Stimulated activated CD8-positive, alpha-beta memory T cell treated with anti-CD3 and anti-CD28 coated beads, Interleukin-4, amount 100 ng/mL, for 4 hours (primary cell): ENCODE results near the gene PARP8.
"Not testable (repeated sequence)": the region's sequence is repeated elsewhere in the genome, so short reads cannot be mapped to it uniquely, and the experiment has no call there.

Experiments
- DNase-seq, 2 donors: peaks; one replicate each; pipeline ENCODE4 v3.0.0-alpha.2; 2020; ENCODE audit warnings: low read depth in 2 of 2, low spot score in 1 of 2

Gene PARP8, protein sequence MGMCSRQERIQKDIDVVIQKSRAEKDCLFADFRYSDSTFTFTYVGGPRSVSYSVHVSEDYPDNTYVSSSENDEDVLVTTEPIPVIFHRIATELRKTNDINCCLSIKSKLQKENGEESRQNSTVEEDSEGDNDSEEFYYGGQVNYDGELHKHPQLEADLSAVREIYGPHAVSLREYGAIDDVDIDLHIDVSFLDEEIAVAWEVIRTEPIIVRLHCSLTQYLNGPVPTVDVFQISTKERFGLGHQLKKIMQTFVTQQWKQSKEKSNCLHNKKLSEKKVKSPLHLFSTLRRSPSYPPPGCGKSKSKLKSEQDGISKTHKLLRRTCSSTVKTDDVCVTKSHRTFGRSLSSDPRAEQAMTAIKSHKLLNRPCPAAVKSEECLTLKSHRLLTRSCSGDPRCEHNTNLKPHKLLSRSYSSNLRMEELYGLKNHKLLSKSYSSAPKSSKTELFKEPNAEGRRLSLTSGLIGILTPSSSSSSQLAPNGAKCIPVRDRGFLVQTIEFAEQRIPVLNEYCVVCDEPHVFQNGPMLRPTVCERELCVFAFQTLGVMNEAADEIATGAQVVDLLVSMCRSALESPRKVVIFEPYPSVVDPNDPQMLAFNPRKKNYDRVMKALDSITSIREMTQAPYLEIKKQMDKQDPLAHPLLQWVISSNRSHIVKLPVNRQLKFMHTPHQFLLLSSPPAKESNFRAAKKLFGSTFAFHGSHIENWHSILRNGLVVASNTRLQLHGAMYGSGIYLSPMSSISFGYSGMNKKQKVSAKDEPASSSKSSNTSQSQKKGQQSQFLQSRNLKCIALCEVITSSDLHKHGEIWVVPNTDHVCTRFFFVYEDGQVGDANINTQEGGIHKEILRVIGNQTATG

DNA sequence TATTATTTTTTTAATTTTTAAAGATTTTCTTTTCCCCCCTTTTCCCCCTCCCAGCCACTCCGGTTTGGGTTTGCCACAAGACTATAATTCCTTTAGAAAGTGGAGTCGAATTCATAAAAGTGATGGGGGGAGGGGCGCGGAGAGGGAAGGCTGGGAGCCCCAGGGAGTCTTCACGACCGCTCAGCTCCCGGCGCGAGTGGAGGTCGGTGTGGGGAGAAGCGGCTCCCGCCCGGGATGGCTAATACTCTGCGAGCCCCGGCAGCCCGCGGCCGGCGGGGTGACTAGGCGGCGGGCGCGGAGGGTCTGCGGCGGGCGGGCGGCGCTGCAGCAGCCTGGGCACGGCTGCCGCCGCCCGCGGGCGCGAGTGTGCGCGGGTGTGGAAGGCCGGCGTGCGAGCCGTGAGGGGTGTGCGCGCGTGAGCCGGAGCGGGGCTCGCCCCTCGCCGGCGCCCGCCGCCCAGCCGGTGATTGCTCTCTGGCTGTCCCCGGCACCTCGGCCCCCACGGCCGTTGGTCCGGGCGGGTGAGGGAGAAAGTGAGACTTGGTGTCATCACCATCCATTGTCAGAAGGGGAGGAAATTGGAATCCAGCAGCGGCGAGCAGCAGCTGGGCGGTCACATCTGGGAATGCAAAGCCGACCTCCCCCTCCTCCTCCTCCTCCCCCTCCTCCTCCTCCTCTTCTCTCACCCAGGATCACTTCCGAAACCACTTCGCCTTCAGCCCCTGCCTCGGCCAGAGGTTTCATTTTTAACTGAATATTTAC lies at the start of gene PARP8:
TSS of gene PARP8 (plus strand) at position 377 of the 762 bp plus-strand sequence. CDS start 459 bp downstream, outside the sequence.
- no peak for DNase-seq

DNA sequence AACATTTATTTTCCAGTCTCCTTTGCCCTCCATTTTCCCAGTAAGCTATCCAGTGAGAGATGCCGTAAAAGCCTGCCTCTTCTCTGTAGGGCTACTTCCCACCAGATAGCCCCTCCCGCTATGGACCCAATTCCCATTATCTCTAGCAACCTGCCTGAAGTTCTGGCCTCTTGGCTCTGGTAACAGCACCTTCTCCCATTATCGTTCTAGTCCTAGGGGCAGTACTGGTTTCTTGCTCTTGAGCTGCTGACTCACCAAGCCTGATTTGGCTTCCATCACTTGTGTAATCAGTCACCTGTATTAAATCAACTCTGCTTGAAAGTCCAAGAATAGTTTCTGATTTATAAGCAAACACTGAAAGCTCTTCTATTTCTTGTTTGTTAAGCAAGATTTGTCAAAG lies 42.8 kb upstream of the PARP8 start:
- DNase-seq = no peak

DNA sequence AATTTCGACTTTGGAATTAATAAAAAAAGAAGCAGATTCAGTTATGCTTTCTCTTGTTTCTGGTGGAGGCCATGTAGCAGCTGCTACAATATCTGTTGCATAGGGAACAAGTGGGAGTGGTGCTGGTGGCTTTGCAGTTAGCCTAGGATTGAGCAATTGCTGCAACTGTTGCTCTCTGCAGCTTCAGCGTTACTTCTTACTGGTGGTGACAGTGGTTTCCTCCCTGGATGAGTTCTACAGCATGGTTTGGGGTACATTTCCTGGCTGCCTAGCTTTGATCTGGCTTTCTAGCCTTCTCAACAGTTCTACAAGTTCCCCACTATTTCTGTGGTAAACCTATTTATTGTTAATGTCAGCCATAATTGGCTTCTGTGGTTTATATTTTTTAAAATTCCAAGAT lies 31.6 kb upstream of the PARP8 start:
- DNase-seq = peak in 1 of 2 donors; percentile 11

DNA sequence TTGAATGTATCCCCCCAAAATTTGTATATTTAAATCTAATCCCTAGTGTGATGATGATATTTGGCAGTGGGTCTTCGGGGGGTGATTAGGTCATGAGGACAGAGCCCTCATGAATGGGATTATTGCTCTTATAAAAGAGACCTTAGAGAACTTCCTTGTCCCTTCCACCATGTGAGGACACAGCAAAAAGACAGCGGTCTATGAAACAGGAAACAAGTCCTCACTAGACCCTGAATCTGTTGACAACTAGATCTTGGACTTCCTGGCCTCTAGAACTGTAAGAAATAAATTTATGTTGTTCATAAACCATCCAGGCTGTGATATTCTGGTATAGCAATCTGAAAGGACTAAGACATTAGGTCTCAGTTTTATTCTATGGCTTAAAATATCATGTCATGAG lies 28.9 kb upstream of the PARP8 start:
- DNase-seq = not testable (repeated sequence)

DNA sequence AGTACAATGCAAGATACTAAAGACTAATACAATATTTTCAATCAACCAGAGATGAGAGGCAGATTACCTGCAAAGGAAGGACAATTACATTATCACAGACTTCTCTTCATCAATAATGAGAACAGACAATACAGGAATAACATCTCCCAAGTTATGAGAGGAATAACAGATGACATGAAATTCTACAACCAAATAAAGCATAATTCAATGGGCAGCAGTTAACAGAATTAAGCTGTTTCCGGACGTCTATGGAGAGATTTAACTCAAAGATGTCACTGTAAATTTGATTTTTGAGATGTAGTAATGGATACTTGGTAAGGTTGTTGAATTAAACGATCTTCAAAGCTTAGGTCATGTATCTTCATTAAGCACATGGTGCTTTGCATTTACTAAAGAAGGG lies 19.8 kb upstream of the PARP8 start:
- no peak for DNase-seq

DNA sequence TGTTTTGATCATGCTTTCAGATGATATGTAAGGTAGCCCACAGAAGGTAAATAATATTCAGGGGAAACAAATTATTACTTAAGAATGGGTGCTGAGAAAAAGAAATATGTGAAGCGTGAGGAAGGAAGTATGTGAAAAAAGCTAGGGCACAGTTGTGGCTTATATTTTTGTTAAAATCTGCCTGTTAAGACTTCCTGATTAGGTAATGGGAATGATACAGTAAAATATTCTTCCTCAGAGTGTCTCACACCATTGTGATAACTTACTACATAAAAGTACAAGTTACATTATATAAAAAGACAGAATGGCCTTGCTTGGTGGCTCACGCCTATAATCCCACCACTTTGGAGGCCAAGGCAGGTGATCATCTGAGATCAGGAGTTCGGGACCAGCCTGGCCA lies 18.7 kb upstream of the PARP8 start:
- no peak for DNase-seq

DNA sequence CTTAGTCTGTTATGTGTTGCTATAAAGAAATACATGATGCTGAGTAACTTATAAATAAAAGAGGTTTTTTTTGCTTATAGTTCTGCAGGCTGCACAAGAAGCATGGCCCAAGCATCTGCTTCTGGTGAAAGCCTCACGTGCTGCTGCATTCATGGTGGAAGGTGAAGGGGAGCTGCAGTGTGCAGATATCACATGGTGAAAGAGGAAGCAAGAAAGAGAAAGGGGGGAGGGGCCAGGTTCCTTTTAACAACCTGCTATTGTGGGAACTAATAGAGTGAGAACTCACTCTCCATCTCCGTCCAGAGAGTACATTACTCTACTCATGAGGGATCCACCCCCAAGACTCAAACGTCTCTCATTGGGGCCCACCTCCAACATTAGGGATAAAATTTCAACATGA lies 12.5 kb upstream of the PARP8 start:
- no peak for DNase-seq

DNA sequence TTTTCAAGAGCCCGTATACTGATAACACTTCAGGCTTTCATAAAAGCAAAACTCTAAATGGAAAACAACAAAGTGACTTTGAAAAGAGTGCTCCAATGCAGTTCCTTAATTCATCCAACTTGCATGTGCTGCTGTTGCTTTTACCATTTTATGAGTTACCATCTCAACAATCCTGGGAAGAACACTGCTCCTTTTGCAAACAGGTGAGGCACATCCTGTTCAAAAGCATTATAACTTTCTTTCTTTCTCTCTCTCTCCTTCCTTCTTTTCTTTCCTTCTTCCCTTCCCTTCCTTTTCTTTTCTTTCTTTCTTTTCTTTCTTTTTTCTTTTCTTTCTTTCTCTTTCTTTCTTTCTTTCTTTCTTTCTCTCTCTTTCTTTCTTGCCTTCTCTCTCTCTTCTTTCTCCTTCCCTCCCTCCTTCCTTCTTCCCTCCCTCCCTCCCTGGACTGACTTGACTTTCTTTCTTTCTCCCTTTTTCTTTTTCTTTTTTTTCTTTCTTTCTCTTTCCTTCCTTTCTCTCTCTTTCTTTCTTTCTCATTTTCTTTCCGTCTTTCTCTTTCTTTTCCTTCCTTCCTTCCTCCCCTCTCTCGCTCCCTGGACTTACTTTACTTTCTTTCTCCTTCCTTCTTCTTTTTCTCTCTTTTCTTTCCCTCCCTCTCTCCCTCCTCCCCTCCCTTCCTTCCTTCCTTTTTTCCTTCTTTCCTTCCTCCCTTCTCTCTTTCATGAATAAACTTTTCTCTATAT lies 11.2 kb upstream of the PARP8 start:
- DNase-seq = no peak

DNA sequence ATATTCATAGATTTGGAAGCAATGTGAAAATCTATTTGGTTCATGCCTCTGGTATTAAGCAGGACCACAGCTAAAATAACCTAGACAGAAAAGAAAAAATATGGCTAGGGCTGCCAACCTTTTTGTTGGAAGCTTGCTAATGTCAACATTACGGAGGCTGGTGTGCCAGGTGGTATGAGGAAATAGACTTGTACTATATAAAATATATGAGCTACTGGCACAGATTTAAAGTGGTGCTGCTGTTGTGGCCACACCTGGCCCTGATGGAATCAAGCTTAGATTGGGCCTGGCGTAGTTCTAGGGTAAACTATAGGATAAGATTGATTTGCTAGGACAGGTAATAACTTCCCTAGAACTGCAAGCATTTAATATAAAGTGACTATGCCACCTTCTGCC lies 10.6 kb upstream of the PARP8 start:
- no peak for DNase-seq

DNA sequence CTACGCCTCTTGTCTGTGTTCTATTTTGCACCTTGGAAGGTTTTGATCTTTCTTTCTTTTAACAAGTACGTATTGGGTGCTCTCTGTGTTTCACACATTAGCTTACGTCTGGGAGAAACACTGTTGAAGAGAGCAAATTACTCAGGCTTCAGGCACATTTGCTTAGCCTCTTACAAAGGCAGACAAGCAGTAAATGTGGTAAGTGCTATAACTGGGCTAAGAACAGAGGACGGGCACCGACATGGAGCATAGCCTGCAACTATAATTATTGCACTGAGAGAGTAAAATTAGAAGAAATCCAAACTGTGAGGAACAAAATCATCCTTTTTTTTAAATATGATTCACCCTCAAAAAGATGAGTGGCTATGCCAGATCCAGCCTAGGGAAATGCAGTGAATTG lies 9.4 kb upstream of the PARP8 start:
- no peak for DNase-seq

DNA sequence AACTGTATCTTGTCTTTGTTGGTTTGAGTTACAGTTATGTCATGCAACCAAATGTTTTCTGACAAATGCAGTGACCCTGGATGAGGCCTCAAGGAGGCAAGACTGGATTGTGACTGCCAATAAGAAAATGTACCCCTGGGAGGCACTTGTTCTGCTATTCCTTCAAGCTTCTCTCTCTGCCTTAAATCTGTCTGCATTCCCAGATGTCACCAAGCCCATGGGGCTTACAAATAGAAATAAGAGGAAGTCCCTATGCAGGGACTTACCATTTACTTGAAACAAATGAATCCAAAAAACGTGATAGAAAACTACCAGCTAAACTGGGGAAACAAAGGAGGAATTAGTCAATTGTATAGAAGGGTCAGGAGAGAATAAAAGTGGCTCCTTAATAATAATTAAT lies 8.2 kb upstream of the PARP8 start:
- no peak for DNase-seq

DNA sequence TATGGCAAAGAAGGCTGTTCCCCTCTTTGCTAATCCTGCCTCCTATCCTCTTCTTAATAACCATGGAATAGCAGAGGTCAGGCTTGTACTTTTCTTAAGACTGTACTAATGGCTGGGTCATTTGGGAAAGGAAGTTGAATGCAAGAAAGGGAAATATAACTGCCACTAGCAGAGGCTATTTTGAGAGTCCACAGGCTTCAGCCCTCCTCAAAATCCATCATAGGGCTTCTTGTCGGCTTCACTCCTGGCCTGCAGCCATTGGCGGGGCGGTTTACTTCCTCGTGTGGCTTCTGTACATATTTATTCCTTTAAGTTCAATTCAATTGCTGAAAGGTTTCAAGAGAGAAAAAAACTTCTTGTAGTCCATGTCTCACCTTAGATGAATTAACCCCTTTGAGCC lies 2.8 kb upstream of the PARP8 start:
- DNase-seq = no peak

DNA sequence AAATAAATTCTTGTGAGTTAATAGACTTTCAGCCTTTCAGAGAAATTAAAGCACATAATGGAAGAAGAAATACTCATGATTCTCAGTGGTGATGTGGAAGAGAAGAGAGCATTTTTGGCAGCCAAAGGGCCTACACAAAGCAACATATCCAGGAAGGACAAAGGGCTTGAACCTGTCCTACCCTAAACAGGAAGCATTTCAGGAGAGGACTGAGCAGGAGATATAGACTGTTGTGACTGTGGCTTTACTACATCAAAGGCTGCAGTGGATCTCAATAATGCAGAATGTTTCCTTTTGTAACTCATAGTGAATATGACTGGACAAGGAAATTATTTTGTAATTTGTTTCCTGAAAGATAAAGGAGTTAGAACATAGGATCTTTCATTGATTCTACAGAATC lies 1.3 kb upstream of the PARP8 start:
- no peak for DNase-seq

DNA sequence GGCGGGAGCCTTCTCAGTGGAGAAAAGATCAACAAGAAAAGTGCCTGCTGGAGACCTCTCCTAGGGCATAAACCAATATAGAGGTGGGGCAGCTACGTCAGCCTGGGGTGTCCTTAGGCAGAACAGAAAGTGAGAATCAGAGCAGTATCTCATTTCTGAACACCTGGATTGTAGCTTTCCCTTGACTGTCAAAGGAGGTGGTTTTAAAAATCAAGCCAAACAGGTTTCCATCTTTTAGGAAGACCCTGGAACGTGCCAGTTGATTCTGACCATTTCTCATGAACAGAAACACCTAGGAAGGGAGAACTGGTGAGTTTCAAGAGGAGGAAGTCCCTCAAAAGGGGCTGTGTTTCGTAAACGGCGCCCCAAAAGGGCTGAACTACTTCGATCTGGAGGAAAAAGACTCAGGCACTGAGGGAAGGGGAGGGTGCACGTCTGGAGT lies 655 bp upstream of the PARP8 start:
- not testable (repeated sequence) for DNase-seq

DNA sequence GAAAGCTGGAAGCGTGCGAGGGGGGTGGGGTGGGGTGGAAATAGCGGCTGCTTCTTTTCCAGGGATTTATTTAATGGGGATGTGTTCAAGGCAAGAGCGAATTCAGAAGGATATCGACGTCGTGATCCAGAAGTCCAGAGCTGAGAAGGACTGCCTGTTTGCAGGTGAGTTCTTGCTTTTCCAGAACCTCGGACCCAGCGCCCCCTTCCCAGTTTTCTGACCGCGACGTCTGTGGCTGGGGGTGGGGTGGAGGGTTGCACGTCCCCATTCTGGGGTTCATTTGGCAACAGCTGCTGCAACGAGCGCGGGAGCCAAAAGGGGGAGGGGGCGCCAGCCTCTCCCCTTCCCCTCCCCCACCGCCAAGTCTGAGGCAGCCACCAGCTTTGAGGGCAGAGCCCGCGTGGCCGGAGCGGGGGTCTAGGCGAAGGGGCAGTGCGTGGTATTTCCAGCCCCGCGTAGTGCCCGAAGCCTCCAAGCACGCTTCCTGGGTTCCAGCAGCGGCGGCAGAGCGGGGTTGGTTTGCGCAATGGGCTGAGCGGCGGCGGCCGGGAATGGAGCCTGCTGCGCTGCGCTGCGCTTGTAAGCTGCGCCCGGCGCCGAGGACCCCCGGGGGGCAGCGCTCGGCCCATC lies 701 bp downstream of the PARP8 start:
- DNase-seq = peak in 1 of 2 donors; percentile 20

DNA sequence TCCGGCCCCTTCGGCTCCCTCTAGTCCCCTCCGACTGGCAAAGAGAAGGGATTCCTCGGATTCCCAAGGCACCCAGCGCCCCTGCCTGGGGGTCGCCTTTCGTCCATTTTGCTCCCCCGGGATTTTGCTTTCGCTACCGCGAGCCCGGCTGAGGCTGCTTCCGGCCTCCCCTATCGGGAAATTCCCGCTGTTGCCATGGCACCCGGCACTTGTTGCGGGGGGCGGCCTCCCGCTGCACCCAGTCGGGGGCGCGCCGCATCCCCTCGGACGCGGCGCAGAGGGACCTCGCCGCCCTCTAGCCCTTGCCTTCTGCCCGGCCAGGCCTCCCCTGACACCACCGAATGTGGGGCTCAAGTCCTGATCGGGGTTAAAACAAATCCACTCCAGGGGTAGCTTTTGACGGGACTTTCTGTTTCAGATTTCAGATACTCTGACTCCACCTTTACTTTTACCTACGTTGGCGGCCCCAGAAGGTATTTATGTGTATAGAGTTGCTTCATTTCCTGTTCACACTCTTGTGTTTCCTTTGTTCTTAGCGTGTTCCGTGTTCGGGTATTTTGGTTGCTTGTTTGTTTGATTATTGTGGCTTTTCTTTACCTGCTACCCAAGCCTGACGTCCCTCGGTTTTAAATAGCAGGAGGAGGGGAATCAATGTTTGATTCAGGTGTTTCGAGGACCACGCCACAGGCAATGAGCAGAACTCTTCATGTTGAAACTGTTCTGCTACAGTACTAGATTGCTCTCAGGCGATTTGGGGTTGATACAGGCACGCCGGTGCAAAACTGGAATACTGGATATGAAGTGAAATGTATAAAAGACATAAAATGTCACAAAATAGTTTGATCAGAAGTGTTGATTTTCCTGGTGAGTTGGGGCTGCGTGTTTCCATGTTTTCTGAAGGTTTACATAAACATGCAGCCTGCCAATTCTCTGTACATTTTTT lies 1.5 kb downstream of the PARP8 start:
- DNase-seq = peak; percentile 75 to 78

DNA sequence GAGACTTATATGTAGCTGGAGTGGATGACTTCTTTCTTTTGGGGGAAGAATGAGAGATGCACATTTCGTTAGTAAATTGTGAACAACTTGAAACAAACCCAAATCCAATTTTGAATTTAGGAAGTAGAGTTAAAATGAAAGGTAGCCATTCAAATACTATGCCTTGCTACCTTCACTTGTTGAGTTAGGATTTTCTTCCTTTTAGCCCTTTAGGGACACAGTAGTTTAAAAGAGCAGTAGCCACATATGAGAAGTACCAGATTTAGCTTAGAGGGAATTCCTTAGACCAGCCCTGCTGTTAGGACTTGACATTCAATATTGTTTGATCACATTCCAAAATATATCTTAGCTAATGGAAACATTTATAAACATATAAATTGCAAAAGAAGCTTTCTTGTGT lies 2.2 kb downstream of the PARP8 start:
- not testable (repeated sequence) for DNase-seq

DNA sequence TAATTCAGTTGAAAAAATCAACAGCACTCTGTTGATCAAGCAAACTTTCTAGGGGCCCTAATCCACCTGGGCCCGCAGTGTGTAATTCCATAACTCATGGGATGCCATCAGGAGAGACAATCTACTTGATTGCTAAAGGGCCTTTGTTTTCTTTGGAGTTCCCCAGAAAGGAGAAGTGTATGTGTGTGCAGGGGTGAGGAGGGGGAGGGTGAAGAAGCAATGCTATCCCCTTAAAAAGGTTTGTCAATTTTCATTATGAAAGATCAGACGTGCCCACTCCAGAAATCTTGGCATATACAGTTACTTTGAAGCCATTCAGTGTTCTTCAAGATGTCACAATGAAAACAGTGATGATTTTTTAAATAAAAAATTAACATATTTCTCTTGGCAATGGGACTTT lies 6.2 kb downstream of the PARP8 start:
- DNase-seq = no peak

DNA sequence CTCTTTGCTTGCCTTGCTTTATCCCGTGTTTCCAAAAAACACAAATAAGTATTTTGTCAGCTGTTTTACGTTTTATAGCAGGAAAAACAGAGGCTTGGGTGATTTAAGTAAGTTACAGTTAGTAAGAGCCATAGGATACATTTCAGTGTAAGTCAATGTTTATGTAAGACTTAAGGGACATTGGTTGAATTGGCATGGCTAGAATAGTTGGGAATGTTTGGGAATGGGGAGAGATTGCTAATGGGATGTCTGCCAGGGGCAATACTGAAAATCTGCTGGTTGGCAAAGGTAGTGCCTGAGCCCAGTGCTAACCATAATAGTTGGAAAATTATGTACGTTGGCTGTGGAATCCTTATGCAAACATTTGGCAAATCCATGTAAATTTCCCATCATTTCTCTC lies 7.0 kb downstream of the PARP8 start:
- DNase-seq = not testable (repeated sequence)
